RWPE2 (cell line): ENCODE results near the gene SLCO3A1.

Experiments used
- ATAC-seq: fragments of 200-7000 bp; cut with Tn5 transposase; 3 replicates; pipeline ENCODE4 v1.9.1; 2021; ENCODE audit warnings: low read depth
- DNase-seq: peaks from one replicate; pipeline ENCODE4 v3.0.0-alpha.2; 2020; ENCODE audit warnings: low spot score
- H3K27ac ChIP-seq: fragments of 450-650 bp; 2 replicates; pipeline ENCODE4 v1.5.1; 2017; ENCODE audit warnings: mild to moderate bottlenecking; ENCODE audit not compliant: poor library complexity, severe bottlenecking
- H3K27me3 ChIP-seq: fragments of 250-450 bp; sonication (Bioruptor Pico); 2 replicates; pipeline ENCODE4 v1.5.1; 2021; ENCODE audit warnings: mild to moderate bottlenecking, moderate library complexity; ENCODE audit not compliant: insufficient read depth, poor library complexity, severe bottlenecking
- H3K36me3 ChIP-seq: fragments of 250-450 bp; sonication (Bioruptor Pico); 2 replicates; pipeline ENCODE4 v1.5.1; 2020; ENCODE audit warnings: low read depth, mild to moderate bottlenecking, moderate library complexity
- H3K4me1 ChIP-seq: fragments of 250-450 bp; sonication (Bioruptor Pico); 2 replicates; pipeline ENCODE4 v1.5.1; 2021; ENCODE audit warnings: mild to moderate bottlenecking, moderate library complexity; ENCODE audit not compliant: insufficient read depth, poor library complexity, severe bottlenecking
- H3K4me3 ChIP-seq: fragments of 250-450 bp; sonication (Bioruptor Pico); 2 replicates; pipeline ENCODE4 v1.5.1; 2021; ENCODE audit warnings: mild to moderate bottlenecking, moderate library complexity; ENCODE audit not compliant: severe bottlenecking
- H3K9me3 ChIP-seq: fragments of 250-450 bp; sonication (Bioruptor Pico); 2 replicates; pipeline ENCODE4 v1.5.1; 2021; ENCODE audit warnings: mild to moderate bottlenecking, moderate library complexity; ENCODE audit not compliant: severe bottlenecking
- CTCF ChIP-seq: fragments of 450-650 bp; IDR thresholded peaks from one replicate; pipeline ENCODE4 v1.5.1; 2017; ENCODE audit warnings: mild to moderate bottlenecking, moderate library complexity; ENCODE audit not compliant: poor library complexity, severe bottlenecking

The SLCO3A1 gene

GRCh38 chr15:92023965-92024364, 170.5 kb downstream of the SLCO3A1 start:
- Histone ChIP-seq H3K4me3 (no peak overlapping the region), H3K9me3 (no peaks in the 10 kb centered on the region), H3K4me1 (no peaks in the 10 kb centered on the region), H3K27me3 (no peaks in the 10 kb centered on the region), H3K27ac (no peak overlapping the region), H3K36me3 (no peaks in the 10 kb centered on the region)
- ATAC-seq (no peak), DNase-seq (no peak)
- no peak for TF ChIP-seq CTCF

GRCh38 chr15:92025706-92026270, 172.3 kb downstream of the SLCO3A1 start:
- no peak overlapping the region for H3K4me3 ChIP-seq

GRCh38 chr15:92028389-92028724, 174.8 kb downstream of the SLCO3A1 start:
- ATAC-seq: no peak
- no peaks in the 10 kb centered on the region for H3K4me1 ChIP-seq
- no peak overlapping the region for H3K27ac ChIP-seq
- TF ChIP-seq CTCF: no peak
- DNase-seq: no peak
- no peaks in the 10 kb centered on the region for H3K9me3 ChIP-seq
- no peaks in the 10 kb centered on the region for H3K27me3 ChIP-seq
- H3K4me3 ChIP-seq: no peak overlapping the region
- no peaks in the 10 kb centered on the region for H3K36me3 ChIP-seq

More at GRCh38 chr15:92025706-92026270, 172.3 kb downstream of the SLCO3A1 start:
- Histone ChIP-seq H3K9me3 (no peaks in the 10 kb centered on the region), H3K27me3 (no peaks in the 10 kb centered on the region), H3K4me1 (no peaks in the 10 kb centered on the region), H3K27ac (no peak overlapping the region), H3K36me3 (no peaks in the 10 kb centered on the region)
- DNase-seq: no peak
- ATAC-seq: no peak
- TF ChIP-seq CTCF: no peak

- no peak overlapping the region for H3K27ac ChIP-seq
- H3K4me1 ChIP-seq: no peaks in the 10 kb centered on the region
- no peak for ATAC-seq
- no peak overlapping the region for H3K4me3 ChIP-seq
- H3K27me3 ChIP-seq: no peaks in the 10 kb centered on the region
- no peaks in the 10 kb centered on the region for H3K36me3 ChIP-seq
- no peak for TF ChIP-seq CTCF
- H3K9me3 ChIP-seq: no peaks in the 10 kb centered on the region
- DNase-seq: no peak
Observed at GRCh38 chr15:92029767-92030166, 176.3 kb downstream of the SLCO3A1 start.

- ATAC-seq: no peak
- no peak for TF ChIP-seq CTCF
- Histone ChIP-seq H3K27me3 (no peaks in the 10 kb centered on the region), H3K4me3 (no peak overlapping the region), H3K9me3 (no peaks in the 10 kb centered on the region), H3K4me1 (no peaks in the 10 kb centered on the region), H3K36me3 (no peaks in the 10 kb centered on the region), H3K27ac (no peak overlapping the region)
- DNase-seq: no peak
Observed at GRCh38 chr15:92033314-92033713, 179.8 kb downstream of the SLCO3A1 start.
